Stimulated activated CD4-positive, alpha-beta T cell treated with anti-CD3 and anti-CD28 coated beads, TNF-alpha, amount 100 ng/mL, for 1 hour (primary cell): ENCODE measurements around the gene CDC7.

ENCODE experiments used
- DNase-seq, 3 donors: peaks; one replicate each; pipeline ENCODE4 v3.0.0-alpha.2; 2020; ENCODE audit warnings: low read depth in 3 of 3, low spot score in 1 of 3

The CDC7 gene

DNA sequence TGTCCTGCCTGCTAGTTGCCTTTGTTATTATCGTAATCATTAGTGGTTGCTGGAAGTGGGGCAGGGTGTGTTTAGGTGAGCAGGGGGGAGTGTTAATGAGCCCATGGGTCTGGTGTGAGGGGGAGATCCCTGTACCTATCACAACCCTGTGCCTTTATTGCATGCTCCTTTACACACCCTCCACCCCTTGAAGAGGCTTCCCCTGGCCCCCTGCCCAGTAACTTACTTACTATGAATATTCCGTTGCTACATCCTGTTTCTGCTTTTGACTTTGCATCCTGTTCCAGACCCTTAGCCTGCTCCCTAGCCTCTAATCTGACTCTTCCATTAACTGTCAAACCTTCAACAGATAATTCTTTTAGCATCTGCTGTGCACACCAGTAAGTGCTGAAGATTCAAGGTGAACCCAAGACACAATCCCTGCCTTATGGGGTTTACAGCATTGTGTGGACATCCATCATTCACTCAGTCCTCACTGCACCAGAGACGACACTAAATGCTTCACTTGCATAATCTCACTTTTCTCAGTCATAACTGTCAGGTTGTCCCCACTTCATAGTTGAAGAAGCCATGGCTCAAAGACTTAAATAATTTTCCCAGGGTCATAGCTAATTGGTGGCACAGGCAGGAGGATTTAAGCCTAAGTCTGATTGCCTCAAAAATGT is 47.9 kb downstream of the CDC7 start:
- no peak for DNase-seq

DNA sequence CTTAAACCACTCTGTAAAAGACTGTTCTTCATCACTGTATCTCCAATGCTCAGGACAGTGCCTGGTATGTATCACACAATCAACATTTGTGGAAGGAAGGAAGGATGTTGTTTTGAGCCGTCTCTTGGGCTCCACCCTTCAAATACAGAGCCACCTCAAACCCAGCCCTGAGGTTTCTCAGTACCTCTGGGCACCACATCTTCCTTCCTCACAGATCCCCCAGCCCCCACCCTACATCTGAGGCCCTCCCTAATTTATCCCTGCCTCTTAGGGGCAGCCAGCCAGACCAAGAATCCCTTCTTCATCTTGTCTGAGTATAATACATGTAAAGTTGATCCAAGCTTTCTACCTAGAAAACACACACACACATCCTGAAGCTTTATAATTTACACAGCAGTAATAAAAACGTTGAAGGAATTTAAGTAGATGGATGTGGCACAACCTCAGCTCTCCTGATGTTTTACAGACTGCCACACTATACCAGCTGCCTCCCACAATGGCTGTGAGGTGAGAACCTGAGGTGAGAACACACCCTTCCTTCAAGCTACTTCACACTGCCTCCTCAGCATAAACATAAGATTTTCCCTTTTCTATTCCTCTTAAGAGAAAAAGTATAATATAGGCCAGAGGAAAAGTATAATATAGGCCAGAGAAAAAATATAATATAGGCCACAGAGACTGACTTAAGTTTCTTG is 48.5 kb downstream of the CDC7 start:
- DNase-seq: no peak

DNA sequence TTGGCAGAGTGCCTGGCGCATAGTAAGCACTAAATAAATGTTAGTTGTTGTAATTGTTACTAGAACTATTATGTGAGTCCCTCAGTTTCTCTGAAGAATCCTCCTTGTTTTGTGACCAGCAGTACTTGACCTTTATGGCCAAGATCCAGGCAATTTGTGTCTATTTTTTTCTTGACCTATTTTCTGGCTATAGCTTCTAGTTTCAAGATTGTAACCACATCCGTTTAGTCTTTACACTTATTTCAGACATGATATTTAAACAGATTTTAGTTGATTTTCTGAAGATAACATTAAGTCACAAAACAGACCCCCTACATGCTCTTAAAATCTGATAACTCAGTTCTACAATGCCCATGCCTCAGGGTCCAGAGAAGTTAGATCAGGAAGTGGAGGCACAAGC is 50.3 kb downstream of the CDC7 start:
- no peak for DNase-seq

DNA sequence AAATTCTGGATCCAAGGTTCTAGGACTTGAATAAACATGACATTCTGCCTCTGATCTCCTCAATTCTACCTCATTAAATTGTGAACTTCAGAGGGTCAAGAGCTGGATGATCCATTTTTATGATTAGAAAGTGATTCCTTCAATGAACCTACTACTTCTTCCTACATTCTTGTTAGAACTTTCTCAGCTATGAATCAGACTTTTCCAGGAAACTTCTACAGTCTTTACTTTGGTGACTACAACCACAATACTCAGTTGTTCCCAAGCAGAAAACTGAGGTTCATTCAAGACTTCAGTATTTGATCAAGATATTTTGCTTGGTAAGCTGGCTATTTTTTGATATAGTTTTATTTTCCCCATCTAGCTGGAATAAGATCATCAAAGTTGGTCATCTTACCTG is 51.4 kb downstream of the CDC7 start:
- no peak for DNase-seq

DNA sequence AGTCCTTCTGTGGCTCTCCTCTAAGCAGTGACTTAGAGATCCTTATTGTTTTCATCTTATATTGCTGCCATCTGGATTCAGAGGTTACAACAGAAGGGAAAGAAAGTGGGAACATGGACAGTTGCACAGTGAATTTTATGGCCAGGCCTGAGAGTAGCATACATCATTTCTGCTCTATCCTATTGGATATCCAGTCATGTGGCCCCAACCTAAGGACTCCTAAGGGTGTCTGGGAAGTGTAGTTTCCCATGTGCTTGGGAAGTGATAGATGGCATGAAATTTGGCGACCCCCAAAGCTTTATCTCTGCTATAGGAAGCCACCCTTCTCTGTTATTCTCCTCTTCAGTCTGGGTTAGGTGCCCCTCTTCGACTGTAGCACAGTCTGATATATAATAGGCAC is 51.9 kb downstream of the CDC7 start:
- DNase-seq: no peak

DNA sequence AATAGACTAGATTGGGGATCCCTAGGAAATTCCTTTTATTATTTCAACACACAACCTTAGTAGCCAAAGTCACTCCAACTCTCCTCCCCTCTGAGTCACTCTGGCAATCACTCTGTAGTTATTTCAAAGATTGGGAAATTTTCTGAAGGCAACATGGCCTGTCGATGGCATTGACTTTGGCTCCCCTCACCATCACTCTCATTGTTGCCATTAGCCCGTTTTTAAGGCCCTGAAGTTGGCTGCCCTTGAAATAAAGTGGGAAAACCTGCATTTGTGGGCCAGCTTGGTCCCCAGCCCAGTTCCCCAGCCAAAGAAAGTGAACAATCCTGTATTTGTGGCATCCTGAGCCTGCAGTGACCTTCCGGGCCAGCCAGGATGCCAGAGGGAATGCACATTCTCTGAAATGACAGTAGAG is 52.5 kb downstream of the CDC7 start:
- DNase-seq: no peak

DNA sequence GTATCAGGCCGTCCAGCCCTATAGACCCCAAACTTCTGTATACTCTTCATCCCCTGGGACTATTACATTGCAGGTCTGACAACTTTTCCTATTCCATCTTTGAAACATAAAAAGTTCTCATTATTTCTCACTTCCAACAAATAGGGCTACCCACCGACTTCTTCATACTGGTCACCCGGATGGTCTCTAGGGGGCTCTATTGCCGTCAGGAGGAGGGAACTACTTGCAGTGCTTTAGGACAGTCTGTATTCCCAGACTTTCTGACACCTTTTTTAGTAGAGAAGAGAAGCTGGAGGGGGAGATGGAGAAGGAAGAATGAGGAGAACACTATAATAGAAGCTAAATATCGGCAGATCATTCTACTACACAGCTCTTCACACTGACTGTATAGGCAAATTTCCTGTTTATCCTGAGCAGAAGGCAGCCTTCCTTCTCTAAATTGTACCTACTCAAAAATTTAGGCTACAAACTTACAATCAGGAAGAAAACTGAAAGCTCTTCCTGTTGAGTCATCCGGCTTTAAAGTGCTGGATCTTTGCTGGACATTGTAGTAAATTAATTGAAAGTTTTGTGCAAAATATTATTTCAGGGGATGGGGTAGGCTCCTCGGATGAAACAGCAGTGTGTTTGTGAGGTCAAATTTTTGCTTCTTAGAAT is 54.6 kb downstream of the CDC7 start:
- no peak for DNase-seq

DNA sequence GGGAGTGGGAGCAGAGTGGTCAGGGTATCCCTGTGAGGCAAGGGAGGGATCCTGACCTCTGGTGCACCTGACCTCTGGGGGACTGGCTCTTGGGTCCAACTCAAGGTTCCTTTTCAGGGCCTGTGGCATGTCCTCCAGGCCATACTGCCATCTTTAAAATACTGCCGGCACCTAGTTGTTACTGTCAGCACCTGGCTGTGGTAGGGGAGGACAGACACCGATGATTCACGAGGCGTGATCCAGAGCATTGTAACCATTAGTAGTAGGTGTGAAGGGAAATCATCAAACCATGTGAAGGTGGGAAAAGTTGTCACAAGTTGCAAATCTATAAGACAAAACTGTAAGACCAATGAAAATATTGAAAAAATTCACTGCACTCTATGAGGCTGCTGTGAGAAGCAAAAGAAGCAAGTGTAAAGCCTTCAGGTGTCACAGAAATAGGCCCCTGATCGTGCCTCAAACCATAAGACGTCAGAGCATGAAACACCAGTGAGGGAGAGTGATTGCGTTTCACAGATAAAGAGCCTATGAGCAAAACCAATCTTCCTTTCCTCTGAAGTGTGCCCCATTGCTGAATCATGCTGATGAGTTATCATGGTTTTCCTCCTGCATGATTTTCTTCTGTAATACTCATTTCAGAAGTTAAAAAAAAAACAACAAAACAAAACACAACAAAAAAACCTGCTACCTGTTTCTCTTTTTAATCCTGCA is 55.3 kb downstream of the CDC7 start:
- DNase-seq: peak; percentile 22 to 41 (median 38)

DNA sequence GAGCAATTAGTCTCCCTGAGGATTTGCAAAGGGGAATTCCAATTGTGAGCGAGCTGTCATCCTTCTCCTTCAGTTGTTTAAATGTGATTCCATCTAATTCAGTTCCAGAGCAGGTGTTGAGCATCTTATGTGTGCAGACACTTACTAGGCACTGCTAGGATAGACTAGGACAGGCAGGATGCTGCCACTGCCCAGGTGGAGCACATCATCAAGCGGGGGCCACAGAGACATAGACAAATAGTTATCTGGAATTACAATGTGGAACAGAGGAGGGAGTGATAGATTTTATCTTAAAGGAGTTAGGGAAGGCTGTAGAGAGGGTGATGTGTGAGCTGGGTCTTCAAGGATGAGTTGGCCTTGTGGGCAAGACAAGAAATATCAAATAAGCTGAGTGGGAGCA is 55.9 kb downstream of the CDC7 start:
- no peak for DNase-seq

DNA sequence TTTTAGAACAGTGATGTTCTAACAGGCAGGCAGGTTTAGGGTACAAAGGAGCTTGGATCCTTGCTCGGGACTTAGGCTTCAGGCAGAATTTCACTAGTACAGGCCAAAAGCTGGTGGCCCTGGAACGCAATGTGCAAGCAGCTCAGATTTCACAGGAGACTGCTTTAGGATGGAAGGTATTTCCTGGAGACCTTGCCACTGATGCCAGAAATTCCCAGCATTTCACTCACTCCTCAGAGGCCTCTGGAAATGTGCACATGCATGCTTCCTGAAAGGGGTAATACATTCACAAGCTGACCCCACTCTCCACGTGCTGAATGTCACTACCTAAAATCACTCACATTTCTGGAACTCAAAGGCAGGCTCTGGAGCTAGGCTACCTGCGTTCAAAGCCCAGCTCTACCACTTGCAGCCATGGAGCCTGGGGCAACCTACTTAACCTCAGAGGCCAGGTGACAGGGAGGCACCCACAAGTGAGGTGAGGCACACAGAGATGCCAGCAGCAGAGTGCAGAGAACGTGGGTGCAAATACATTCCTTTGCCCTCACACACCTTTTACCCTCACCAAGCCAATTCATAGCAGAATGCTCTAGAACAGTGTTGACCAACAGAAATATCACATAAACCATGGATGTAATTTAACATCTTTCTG is 56.5 kb downstream of the CDC7 start:
- no peak for DNase-seq

DNA sequence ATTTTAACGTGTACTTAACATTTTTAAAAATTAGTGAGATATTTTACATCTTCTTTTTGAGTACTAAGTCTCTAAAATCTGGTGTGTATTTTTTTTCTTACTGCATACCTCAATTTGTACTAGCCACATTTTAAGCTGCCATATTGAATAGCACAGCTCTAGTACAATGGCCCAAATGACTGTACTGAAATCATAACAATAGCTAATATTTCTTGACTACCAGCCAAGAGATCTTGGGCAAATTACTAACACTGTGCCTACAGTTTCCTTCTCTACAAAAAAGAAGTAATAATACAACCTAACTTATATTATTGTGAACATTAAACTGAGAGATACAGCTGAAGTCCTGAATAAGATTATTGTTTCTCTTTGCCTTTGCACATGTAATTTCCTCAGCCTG is 57.2 kb downstream of the CDC7 start:
- DNase-seq: no peak

DNA sequence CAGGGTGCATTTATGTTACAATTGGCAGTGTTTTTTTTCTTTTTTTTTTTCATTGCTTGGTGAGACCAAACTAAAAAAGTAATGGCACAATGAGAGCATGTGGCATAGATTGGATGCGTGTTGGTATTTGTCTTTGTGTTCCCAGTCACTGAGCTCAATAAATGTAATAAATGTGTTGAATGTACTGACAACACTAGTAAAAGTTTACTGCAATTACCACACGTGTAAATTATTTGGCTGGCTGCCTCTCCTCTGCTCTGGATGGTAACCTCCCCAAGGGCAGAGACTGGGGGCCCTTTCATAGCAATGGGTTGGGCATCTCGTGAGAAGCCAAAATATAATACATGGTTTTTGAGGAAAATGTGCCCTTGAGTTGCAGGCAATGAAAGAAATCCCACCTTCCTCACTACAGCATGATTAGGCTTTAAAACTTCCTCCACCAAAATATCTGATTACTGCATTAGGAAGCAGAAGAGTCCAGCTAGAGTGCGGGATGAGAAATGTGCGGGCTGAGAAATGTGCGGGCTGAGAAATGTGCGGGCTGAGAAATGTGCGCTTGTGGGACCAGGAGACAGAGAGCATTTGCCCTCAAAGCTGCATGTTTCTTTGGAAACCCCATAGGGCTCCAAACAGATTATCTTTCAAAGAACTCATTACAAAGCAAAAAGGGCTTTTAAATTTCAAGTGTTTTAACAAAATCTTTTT is 58.5 kb downstream of the CDC7 start:
- DNase-seq: no peak

DNA sequence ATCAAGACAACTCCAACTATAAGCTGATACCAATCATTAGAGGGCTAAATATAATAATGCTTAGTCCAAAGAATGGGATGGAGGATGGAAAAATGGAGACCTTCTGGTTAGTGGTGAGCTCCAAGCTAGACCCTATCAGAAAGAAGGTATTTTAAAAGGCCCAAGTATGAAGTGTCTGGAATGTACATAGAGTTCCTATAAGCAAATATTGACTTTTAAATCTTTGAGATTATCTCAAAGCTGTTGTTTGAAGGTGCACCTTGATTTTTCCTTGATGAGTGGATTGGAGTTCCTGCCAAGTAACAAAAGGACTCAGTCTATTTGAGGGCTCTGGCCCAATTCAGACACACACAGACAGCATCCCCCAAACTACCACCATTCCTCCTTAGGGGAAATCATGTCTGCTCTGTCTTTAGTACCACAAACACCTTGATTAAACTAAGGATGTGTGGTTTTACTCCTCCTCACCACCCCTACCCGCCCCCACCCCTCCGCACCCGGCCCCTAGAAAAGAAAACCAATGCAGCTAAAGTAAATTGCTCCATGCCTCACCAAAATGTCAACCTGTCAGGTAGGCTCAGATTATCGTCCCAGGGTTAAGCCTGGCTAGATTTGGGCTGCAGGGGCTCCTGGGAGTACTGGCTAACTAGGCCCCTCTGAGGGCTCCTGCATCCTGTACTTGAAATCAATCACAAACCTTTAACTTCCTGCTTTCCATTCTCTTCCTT is 59.4 kb downstream of the CDC7 start:
- DNase-seq: no peak

DNA sequence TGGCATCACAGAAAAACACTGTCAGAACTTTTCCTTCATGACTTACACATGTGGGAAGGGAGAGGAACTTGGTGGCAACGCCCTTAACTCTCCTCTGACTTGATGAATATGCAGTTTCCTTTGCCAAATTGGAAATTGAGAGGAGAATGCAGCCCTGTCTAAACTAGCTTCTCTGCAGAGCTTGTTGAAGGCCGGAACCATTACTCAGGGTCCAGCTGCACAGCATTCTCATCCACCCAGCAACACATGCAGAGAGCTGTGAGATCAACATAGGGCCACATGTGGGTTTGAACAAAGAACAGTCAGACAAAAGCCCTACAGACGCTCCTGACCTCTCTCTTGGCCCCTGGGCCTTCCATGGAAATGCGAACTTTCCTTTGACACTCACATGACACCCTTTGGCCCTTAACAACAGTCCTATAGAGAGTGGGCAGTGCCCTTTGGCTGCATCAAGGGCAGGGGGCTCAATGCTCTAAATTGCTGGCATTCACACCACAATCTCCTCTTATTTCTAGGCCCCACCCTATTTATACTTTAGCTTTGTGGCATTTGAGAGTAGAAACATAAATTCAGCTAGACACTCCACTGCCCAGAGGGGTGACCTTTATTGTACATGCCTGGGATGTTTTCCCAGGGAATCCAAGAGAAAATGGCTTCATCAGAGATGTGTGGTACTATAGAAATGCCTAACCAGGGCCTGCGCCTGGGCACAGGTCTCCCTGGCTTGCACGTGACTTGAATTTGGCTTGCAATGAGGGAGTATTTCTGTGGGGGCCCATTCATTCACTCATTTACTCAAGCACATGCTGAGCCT is 64.4 kb downstream of the CDC7 start:
- DNase-seq: no peak

DNA sequence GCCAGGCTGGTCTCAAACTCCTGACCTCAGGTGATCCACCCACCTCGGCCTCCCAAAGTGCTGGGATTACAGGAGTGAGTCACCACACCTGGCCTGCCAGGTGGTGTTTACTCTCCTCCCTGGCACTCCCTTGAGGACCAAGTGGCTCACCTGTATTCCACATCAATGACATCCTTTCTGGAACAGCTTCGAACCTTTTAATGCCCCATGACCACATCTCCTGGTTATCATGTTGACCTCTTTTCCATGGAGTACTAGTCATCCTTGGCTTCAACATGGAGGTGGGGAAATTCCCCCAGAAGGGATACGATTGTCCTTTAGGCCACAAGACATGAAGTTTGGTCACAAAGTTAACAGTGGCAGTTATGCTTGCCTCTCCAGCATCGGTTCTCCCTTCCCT is 66.9 kb downstream of the CDC7 start:
- DNase-seq: no peak

DNA sequence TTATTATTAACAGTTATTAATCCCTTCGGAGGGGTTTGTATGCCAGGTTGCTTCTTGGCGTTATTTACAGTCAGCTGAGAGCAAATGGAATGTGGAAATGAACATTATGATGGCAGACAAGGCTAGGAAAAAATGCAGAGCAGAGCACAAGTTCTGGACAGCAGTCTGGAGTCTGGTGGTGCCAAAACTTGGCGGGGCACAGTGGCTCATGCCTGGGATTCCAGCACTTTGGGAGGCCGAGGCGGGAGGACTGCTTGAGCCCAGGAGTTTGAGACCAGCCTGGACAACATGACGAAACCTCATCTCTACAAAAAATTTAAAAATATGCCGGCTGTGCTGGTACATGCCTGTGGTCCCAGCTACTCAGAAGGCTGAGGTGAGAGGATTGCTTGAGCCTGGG is 67.6 kb downstream of the CDC7 start:
- no peak for DNase-seq

DNA sequence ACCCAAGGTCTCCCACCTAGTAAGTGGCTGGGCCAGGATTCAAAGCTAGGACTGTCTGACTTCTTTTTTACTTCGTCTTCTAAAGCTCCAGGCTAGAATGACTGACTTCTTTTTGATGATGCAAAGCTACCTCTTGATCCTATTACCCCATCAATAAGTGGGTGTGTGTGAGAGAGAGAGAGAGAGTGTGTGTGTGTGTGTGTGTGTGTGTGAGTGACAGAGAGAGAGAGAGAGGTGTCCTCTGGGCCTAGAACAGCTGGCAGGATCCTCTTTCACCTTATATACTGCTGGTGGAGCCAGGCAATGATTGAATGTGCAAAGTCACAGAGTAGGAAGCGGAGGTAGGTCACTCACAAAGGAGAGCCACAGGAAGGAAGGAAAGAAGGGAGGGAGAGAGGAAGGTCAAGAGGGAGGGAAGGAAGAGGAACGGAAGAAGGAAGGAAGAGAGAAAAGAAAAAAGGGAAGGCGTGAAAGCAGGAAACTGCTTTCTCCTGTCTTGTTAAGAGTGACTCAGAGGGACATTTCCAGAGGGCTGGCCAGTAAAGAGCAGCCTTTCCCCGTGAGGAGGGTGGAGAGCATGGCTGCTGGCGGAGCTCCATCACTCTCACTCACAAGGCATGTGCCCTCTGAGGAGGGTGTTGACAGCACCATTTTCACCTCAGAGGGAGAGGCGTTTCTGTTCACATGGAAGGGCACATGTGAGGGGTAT is 68.9 kb downstream of the CDC7 start:
- DNase-seq: no peak

DNA sequence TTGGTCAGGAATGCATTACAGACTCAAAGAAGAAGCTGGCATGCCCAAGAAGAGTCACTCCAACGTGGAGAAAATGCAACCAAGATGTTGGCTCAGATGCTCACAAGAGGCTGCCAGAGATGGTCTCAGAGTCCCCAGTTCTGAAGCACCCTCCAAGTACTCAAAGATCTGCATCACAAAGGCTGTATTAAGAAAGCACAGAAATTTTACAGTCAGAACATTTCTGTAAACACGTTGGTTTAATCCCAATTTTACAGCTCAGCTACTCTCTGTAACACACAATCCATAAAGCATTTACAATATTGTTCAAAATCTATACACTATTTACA is 69.4 kb downstream of the CDC7 start:
- no peak for DNase-seq

DNA sequence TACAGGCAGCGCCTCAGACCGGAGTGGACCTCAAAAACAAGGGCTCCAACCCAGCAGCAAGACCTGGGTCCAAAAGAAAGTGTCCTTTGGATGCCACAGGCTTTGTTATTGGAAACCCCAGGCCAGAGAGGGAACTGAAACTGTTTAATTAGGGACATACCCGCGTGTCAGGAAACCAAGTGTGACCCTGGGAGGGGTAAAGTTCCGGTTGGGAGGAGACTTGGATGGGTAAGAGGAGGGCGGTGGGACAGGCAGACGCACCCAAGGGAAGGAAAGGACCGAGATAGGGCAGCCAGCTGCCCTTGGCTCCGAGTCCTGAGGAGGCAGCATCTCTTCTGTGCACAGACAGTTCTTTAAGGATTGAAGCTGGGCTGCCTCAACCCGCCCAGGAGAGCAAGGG is 71.4 kb downstream of the CDC7 start:
- DNase-seq: no peak
